HCT116 (cell line): Measurements from ENCODE around the gene FARSA.

ENCODE experiments used
- CBX3 ChIP-seq: IDR thresholded peaks from 2 replicates; pipeline ENCODE4 v1.6.1; 2012; ENCODE audit warnings: low read depth
- CTCF ChIP-seq, 3 experiments: fragments of 200-600 bp in 1 of 3; sonication (generic) in 1 of 3; IDR thresholded peaks in 2 of 3; conservative IDR thresholded peaks in 1 of 3; 2 replicates each; pipeline ENCODE4 v1.5.1; 2012 to 2017; ENCODE audit warnings: low read depth in 2 of 3, low read length in 2 of 3, antibody characterized with exemption in 1 of 3, borderline replicate concordance in 1 of 3, control low read depth in 1 of 3, mild to moderate bottlenecking in 1 of 3, mixed read lengths in 1 of 3, mixed run types in 1 of 3, moderate library complexity in 1 of 3; ENCODE audit not compliant: insufficient read depth in 1 of 3
- EZH2 ChIP-seq: fragments of 200-600 bp; sonication (generic); IDR thresholded peaks from 2 replicates; pipeline ENCODE4 v1.6.1; 2017; ENCODE audit warnings: antibody characterized with exemption, mixed run types
- EZH2phosphoT487 ChIP-seq: fragments of 200-600 bp; IDR thresholded peaks from 2 replicates; pipeline ENCODE4 v1.6.1; 2018; ENCODE audit warnings: antibody characterized with exemption, borderline replicate concordance
- FOSL1 ChIP-seq: IDR thresholded peaks from 2 replicates; pipeline ENCODE4 v1.6.1; 2012; ENCODE audit warnings: low read depth
- POLR2A ChIP-seq: IDR thresholded peaks from 2 replicates; pipeline ENCODE4 v1.7.0; 2011; ENCODE audit warnings: borderline replicate concordance; ENCODE audit not compliant: insufficient read depth, insufficient read length; ENCODE audit errors: extremely low read depth
- POLR2AphosphoS5 ChIP-seq: IDR thresholded peaks from 2 replicates; pipeline ENCODE4 v1.6.1; 2011; ENCODE audit warnings: mild to moderate bottlenecking, low read depth, low read length, moderate library complexity
- RAD21 ChIP-seq: IDR thresholded peaks from 2 replicates; pipeline ENCODE4 v1.6.1; 2012; ENCODE audit warnings: low read depth, mild to moderate bottlenecking
- REST ChIP-seq: IDR thresholded peaks from 2 replicates; pipeline ENCODE4 v1.6.1; 2012; ENCODE audit warnings: low read depth
- SIN3A ChIP-seq: IDR thresholded peaks from 2 replicates; pipeline ENCODE4 v1.6.1; 2012; ENCODE audit warnings: low read depth
- SP1 ChIP-seq: IDR thresholded peaks from 2 replicates; pipeline ENCODE4 v1.6.1; 2012; ENCODE audit warnings: low read depth
- TCF7L2 ChIP-seq: IDR thresholded peaks from 2 replicates; pipeline ENCODE4 v1.7.0; 2011; ENCODE audit warnings: borderline replicate concordance, inconsistent platforms; ENCODE audit not compliant: insufficient read depth, insufficient read length; ENCODE audit errors: extremely low read depth
- ZBTB33 ChIP-seq: IDR thresholded peaks from 2 replicates; pipeline ENCODE4 v1.6.1; 2011; ENCODE audit warnings: mild to moderate bottlenecking, low read length, moderate library complexity; ENCODE audit not compliant: insufficient replicate concordance; ENCODE audit errors: extremely low read depth

- no peak for TF ChIP-seq POLR2A
- TF ChIP-seq CTCF (IDR thresholded peaks at IDR 0.05 in 2 of 3, conservative IDR thresholded peaks at IDR 0.05 in 1 of 3; ENCODE audit: borderline replicate concordance in 1 of 3, insufficient read depth in 1 of 3, low read depth in 2 of 3, low read length in 2 of 3): no peak
- no peak for TF ChIP-seq EZH2
- TF ChIP-seq CBX3: no peak
- no peak for TF ChIP-seq SIN3A
- TF ChIP-seq POLR2AphosphoS5: no peak
- TF ChIP-seq SP1: no peak
- TF ChIP-seq TCF7L2: no peak
- TF ChIP-seq RAD21: no peak
- no peak for TF ChIP-seq ZBTB33
- no peak for TF ChIP-seq EZH2phosphoT487
- no peak for TF ChIP-seq FOSL1
- no peak for TF ChIP-seq REST
These were observed 7.4 kb upstream of the FARSA start for GRCh38 chr19:12940897-12941296.
